Measurements from ENCODE around the gene TOX2.

GRCh38 chr20:44056010-44056698, 141.5 kb downstream of the TOX2 start:
- TF ChIP-seq CTCF (IDR thresholded peaks at IDR 0.05) (peak; percentile 20), POLR2AphosphoS5 (IDR thresholded peaks at IDR 0.05; ENCODE audit: low read depth, low read length) (no peak)

Measured in Panc1 (cell line).